ENCODE results near the gene KLHL29. TPM values are rescaled to one million over a fixed set of nuclear protein-coding genes. Genes with fewer than 3 reads are reported as not detected.

KLHL29 gene
- total RNA-seq, 1 experiment from 2014 or later: 3.8 TPM

- no peak overlapping the region for H2AFZ ChIP-seq (ENCODE audit: low read length)
- no peak overlapping the region for H3K4me3 ChIP-seq (ENCODE audit: low read length)
- no peaks in the 10 kb centered on the region for H3K27me3 ChIP-seq (ENCODE audit: low read length)
- H3K4me2 ChIP-seq (ENCODE audit: low read depth, low read length, poor library complexity, severe bottlenecking): no peak overlapping the region
- H4K20me1 ChIP-seq (ENCODE audit: insufficient read depth, low read depth, low read length): peaks cover 17% of the 10 kb centered on the region; the same call in 1 of the 2 replicates
- H3K27ac ChIP-seq (ENCODE audit: low read length): no peak overlapping the region
- no peaks in the 10 kb centered on the region for H3K4me1 ChIP-seq (ENCODE audit: low read length)
- no peak overlapping the region for H3K9ac ChIP-seq (ENCODE audit: low read length)
- no peaks in the 10 kb centered on the region for H3K9me3 ChIP-seq (ENCODE audit: low read length)
- no peaks in the 10 kb centered on the region for H3K9me2 ChIP-seq (replicated peaks; ENCODE audit: insufficient read depth, low read length)
- no peaks in the 10 kb centered on the region for H3K36me3 ChIP-seq (ENCODE audit: insufficient read depth, low read length)
- H3K79me2 ChIP-seq (ENCODE audit: low read length): no peaks in the 10 kb centered on the region
- DNase-seq: no peak
These were observed 147.7 kb downstream of the KLHL29 start for GRCh38 chr2:23532391-23533337.

GRCh38 chr2:23533338-23533695, 148.3 kb downstream of the KLHL29 start:
- Histone ChIP-seq H4K20me1 (ENCODE audit: insufficient read depth, low read depth, low read length) (peaks cover 22% of the 10 kb centered on the region; the same call in 1 of the 2 replicates), H3K27ac (ENCODE audit: low read length) (no peak overlapping the region), H3K9me2 (replicated peaks; ENCODE audit: insufficient read depth, low read length) (no peaks in the 10 kb centered on the region), H3K79me2 (ENCODE audit: low read length) (no peaks in the 10 kb centered on the region), H3K9me3 (ENCODE audit: low read length) (no peaks in the 10 kb centered on the region), H3K4me1 (ENCODE audit: low read length) (no peaks in the 10 kb centered on the region), H3K27me3 (ENCODE audit: low read length) (no peaks in the 10 kb centered on the region), H3K4me2 (ENCODE audit: low read depth, low read length, poor library complexity, severe bottlenecking) (no peak overlapping the region), H3K4me3 (ENCODE audit: low read length) (no peak overlapping the region), H3K36me3 (ENCODE audit: insufficient read depth, low read length) (no peaks in the 10 kb centered on the region), H3K9ac (ENCODE audit: low read length) (no peak overlapping the region), H2AFZ (ENCODE audit: low read length) (no peak overlapping the region)
- no peak for DNase-seq

- Histone ChIP-seq H3K4me3 (ENCODE audit: low read length) (no peak overlapping the region), H3K27ac (ENCODE audit: low read length) (no peak overlapping the region), H2AFZ (ENCODE audit: low read length) (no peak overlapping the region)
These were observed 149.8 kb downstream of the KLHL29 start for GRCh38 chr2:23534771-23535170.

GRCh38 chr2:23536326-23536725, 151.3 kb downstream of the KLHL29 start:
- no peak for DNase-seq
- Histone ChIP-seq H2AFZ (ENCODE audit: low read length) (no peak overlapping the region), H3K4me3 (ENCODE audit: low read length) (no peak overlapping the region), H3K79me2 (ENCODE audit: low read length) (no peaks in the 10 kb centered on the region), H3K4me1 (ENCODE audit: low read length) (no peaks in the 10 kb centered on the region), H3K27me3 (ENCODE audit: low read length) (no peaks in the 10 kb centered on the region), H3K36me3 (ENCODE audit: insufficient read depth, low read length) (no peaks in the 10 kb centered on the region), H3K9ac (ENCODE audit: low read length) (no peak overlapping the region), H3K27ac (ENCODE audit: low read length) (no peak overlapping the region), H4K20me1 (ENCODE audit: insufficient read depth, low read depth, low read length) (peaks cover 16% of the 10 kb centered on the region; the same call in 1 of the 2 replicates), H3K9me2 (replicated peaks; ENCODE audit: insufficient read depth, low read length) (no peaks in the 10 kb centered on the region), H3K9me3 (ENCODE audit: low read length) (no peaks in the 10 kb centered on the region), H3K4me2 (ENCODE audit: low read depth, low read length, poor library complexity, severe bottlenecking) (no peak overlapping the region)

More at GRCh38 chr2:23534771-23535170, 149.8 kb downstream of the KLHL29 start:
- no peak for DNase-seq
- H3K79me2 ChIP-seq (ENCODE audit: low read length): no peaks in the 10 kb centered on the region
- no peaks in the 10 kb centered on the region for H3K9me3 ChIP-seq (ENCODE audit: low read length)
- no peaks in the 10 kb centered on the region for H3K4me1 ChIP-seq (ENCODE audit: low read length)
- no peaks in the 10 kb centered on the region for H3K36me3 ChIP-seq (ENCODE audit: insufficient read depth, low read length)
- H4K20me1 ChIP-seq (ENCODE audit: insufficient read depth, low read depth, low read length): peaks cover 22% of the 10 kb centered on the region; the same call in 1 of the 2 replicates
- no peak overlapping the region for H3K9ac ChIP-seq (ENCODE audit: low read length)
- H3K27me3 ChIP-seq (ENCODE audit: low read length): no peaks in the 10 kb centered on the region
- H3K9me2 ChIP-seq (replicated peaks; ENCODE audit: insufficient read depth, low read length): no peaks in the 10 kb centered on the region
- H3K4me2 ChIP-seq (ENCODE audit: low read depth, low read length, poor library complexity, severe bottlenecking): no peak overlapping the region

- H3K27me3 ChIP-seq (ENCODE audit: low read length): no peaks in the 10 kb centered on the region
- H3K9ac ChIP-seq (ENCODE audit: low read length): no peak overlapping the region
- no peak overlapping the region for H3K27ac ChIP-seq (ENCODE audit: low read length)
- H3K36me3 ChIP-seq (ENCODE audit: insufficient read depth, low read length): no peaks in the 10 kb centered on the region
- no peaks in the 10 kb centered on the region for H3K79me2 ChIP-seq (ENCODE audit: low read length)
- no peaks in the 10 kb centered on the region for H3K4me1 ChIP-seq (ENCODE audit: low read length)
- no peak overlapping the region for H3K4me2 ChIP-seq (ENCODE audit: low read depth, low read length, poor library complexity, severe bottlenecking)
- no peak for DNase-seq
- H4K20me1 ChIP-seq (ENCODE audit: insufficient read depth, low read depth, low read length): peaks cover 16% of the 10 kb centered on the region; the same call in 1 of the 2 replicates
- no peaks in the 10 kb centered on the region for H3K9me2 ChIP-seq (replicated peaks; ENCODE audit: insufficient read depth, low read length)
- H3K9me3 ChIP-seq (ENCODE audit: low read length): no peaks in the 10 kb centered on the region
- H3K4me3 ChIP-seq (ENCODE audit: low read length): no peak overlapping the region
- no peak overlapping the region for H2AFZ ChIP-seq (ENCODE audit: low read length)
These were observed 153.0 kb downstream of the KLHL29 start for GRCh38 chr2:23537991-23538390.

GRCh38 chr2:23538566-23538965, 153.6 kb downstream of the KLHL29 start:
- H3K36me3 ChIP-seq (ENCODE audit: insufficient read depth, low read length): no peaks in the 10 kb centered on the region
- H3K27ac ChIP-seq (ENCODE audit: low read length): no peak overlapping the region
- no peaks in the 10 kb centered on the region for H3K79me2 ChIP-seq (ENCODE audit: low read length)
- no peaks in the 10 kb centered on the region for H3K27me3 ChIP-seq (ENCODE audit: low read length)
- no peak for DNase-seq
- no peaks in the 10 kb centered on the region for H3K9me3 ChIP-seq (ENCODE audit: low read length)
- no peak overlapping the region for H3K9ac ChIP-seq (ENCODE audit: low read length)
- H2AFZ ChIP-seq (ENCODE audit: low read length): no peak overlapping the region
- H3K4me3 ChIP-seq (ENCODE audit: low read length): no peak overlapping the region
- H3K4me1 ChIP-seq (ENCODE audit: low read length): no peaks in the 10 kb centered on the region
- H3K9me2 ChIP-seq (replicated peaks; ENCODE audit: insufficient read depth, low read length): no peaks in the 10 kb centered on the region
- H3K4me2 ChIP-seq (ENCODE audit: low read depth, low read length, poor library complexity, severe bottlenecking): no peak overlapping the region
- peaks cover 14% of the 10 kb centered on the region; the same call in 1 of the 2 replicates for H4K20me1 ChIP-seq (ENCODE audit: insufficient read depth, low read depth, low read length)

GRCh38 chr2:23540804-23541360, 155.9 kb downstream of the KLHL29 start:
- H3K4me3 ChIP-seq (ENCODE audit: low read length): no peak overlapping the region
- no peaks in the 10 kb centered on the region for H3K4me1 ChIP-seq (ENCODE audit: low read length)
- H3K9ac ChIP-seq (ENCODE audit: low read length): no peak overlapping the region
- no peaks in the 10 kb centered on the region for H3K79me2 ChIP-seq (ENCODE audit: low read length)
- no peaks in the 10 kb centered on the region for H3K36me3 ChIP-seq (ENCODE audit: insufficient read depth, low read length)
- no peak overlapping the region for H3K27ac ChIP-seq (ENCODE audit: low read length)
- no peaks in the 10 kb centered on the region for H3K9me2 ChIP-seq (replicated peaks; ENCODE audit: insufficient read depth, low read length)
- no peaks in the 10 kb centered on the region for H3K27me3 ChIP-seq (ENCODE audit: low read length)
- no peak overlapping the region for H2AFZ ChIP-seq (ENCODE audit: low read length)
- H3K9me3 ChIP-seq (ENCODE audit: low read length): no peaks in the 10 kb centered on the region
- no peak overlapping the region for H3K4me2 ChIP-seq (ENCODE audit: low read depth, low read length, poor library complexity, severe bottlenecking)
- peaks cover 22% of the 10 kb centered on the region; the same call in 1 of the 2 replicates for H4K20me1 ChIP-seq (ENCODE audit: insufficient read depth, low read depth, low read length)
- no peak for DNase-seq

- no peak overlapping the region for H3K4me3 ChIP-seq (ENCODE audit: low read length)
- DNase-seq: no peak
- H3K9me2 ChIP-seq (replicated peaks; ENCODE audit: insufficient read depth, low read length): no peaks in the 10 kb centered on the region
- no peak overlapping the region for H3K27ac ChIP-seq (ENCODE audit: low read length)
- no peak overlapping the region for H3K9ac ChIP-seq (ENCODE audit: low read length)
- H3K36me3 ChIP-seq (ENCODE audit: insufficient read depth, low read length): no peaks in the 10 kb centered on the region
- H3K4me1 ChIP-seq (ENCODE audit: low read length): no peaks in the 10 kb centered on the region
- H2AFZ ChIP-seq (ENCODE audit: low read length): no peak overlapping the region
- H4K20me1 ChIP-seq (ENCODE audit: insufficient read depth, low read depth, low read length): peaks cover 28% of the 10 kb centered on the region; the same call in 1 of the 2 replicates
- H3K79me2 ChIP-seq (ENCODE audit: low read length): no peaks in the 10 kb centered on the region
- no peaks in the 10 kb centered on the region for H3K9me3 ChIP-seq (ENCODE audit: low read length)
- H3K4me2 ChIP-seq (ENCODE audit: low read depth, low read length, poor library complexity, severe bottlenecking): no peak overlapping the region
- H3K27me3 ChIP-seq (ENCODE audit: low read length): no peaks in the 10 kb centered on the region
These were observed 156.7 kb downstream of the KLHL29 start for GRCh38 chr2:23541503-23542229.
